CD4-positive, alpha-beta T cell (primary cell): Measurements from ENCODE around the gene AUTS2. TPM values are rescaled to one million over a fixed set of nuclear protein-coding genes. Genes with fewer than 3 reads are reported as not detected.

ENCODE experiments used
- ATAC-seq: fragments of 200-7000 bp; cut with Tn5 transposase; one replicate; pipeline ENCODE4 v1.10.0; 2022; ENCODE audit warnings: mild to moderate bottlenecking; ENCODE audit not compliant: poor library complexity
- CTCF ChIA-PET: fragments of 350-600 bp; sonication (Branson Sonifier 250); formaldehyde crosslinking; loops from one replicate; lab custom pipeline; 2021; ENCODE audit warnings: antibody characterized with exemption, inconsistent platforms; lab: Charles Lee
- POLR2A ChIA-PET: fragments of 350-600 bp; sonication (Branson Sonifier 250); formaldehyde crosslinking; loops from one replicate; lab custom pipeline; 2021; ENCODE audit warnings: antibody characterized with exemption, inconsistent platforms; lab: Charles Lee
- DNase-seq, 14 experiments: peaks; one replicate each; pipeline ENCODE4 v3.0.0-alpha.2; 2013 to 2020; ENCODE audit warnings: mixed read lengths in 2 of 14
- H3K27ac ChIP-seq, 2 donors: one replicate each; pipeline versions ENCODE4 v1.5.1 to v1.7.0; 2013; ENCODE audit warnings: low read length in 2 of 2, low read depth in 1 of 2, mild to moderate bottlenecking in 1 of 2
- H3K27me3 ChIP-seq, 2 experiments: 1 replicate in 1 of 2; 2 replicates in 1 of 2; pipeline versions ENCODE4 v1.6.1 to v1.7.0; 2013; ENCODE audit warnings: low read length in 2 of 2, control low read depth in 1 of 2, mild to moderate bottlenecking in 1 of 2, moderate library complexity in 1 of 2; ENCODE audit not compliant: insufficient read depth in 2 of 2, control insufficient read depth in 1 of 2
- H3K36me3 ChIP-seq: one replicate; pipeline ENCODE4 v1.6.1; 2013; ENCODE audit warnings: low read length, control low read depth; ENCODE audit not compliant: insufficient read depth
- H3K4me1 ChIP-seq: one replicate; pipeline ENCODE4 v1.6.1; 2013; ENCODE audit warnings: low read length, control low read depth; ENCODE audit not compliant: insufficient read depth
- H3K4me3 ChIP-seq: one replicate; pipeline ENCODE4 v1.5.1; 2013; ENCODE audit warnings: mild to moderate bottlenecking, low read length, moderate library complexity
- H3K9me3 ChIP-seq, 2 experiments: 1 replicate in 1 of 2; 2 replicates in 1 of 2; pipeline versions ENCODE4 v1.6.1 to v1.7.0; 2013; ENCODE audit warnings: low read length in 2 of 2, mild to moderate bottlenecking in 2 of 2, control low read depth in 1 of 2, moderate library complexity in 1 of 2; ENCODE audit not compliant: control insufficient read depth in 1 of 2, insufficient read depth in 1 of 2
- H3K27ac Mint-ChIP-seq: one replicate; pipeline ENCODE4 v1.8.0; 2020; ENCODE audit warnings: mixed read lengths
- H3K27me3 Mint-ChIP-seq: one replicate; pipeline ENCODE4 v1.8.0; 2021; ENCODE audit warnings: mixed read lengths
- H3K36me3 Mint-ChIP-seq: one replicate; pipeline ENCODE4 v1.8.0; 2021; ENCODE audit warnings: low read depth, mixed read lengths
- H3K4me1 Mint-ChIP-seq: one replicate; pipeline ENCODE4 v1.8.0; 2021; ENCODE audit warnings: low read depth, mixed read lengths
- H3K4me3 Mint-ChIP-seq: one replicate; pipeline ENCODE4 v1.8.0; 2020; ENCODE audit warnings: mild to moderate bottlenecking, mixed read lengths
- H3K9me3 Mint-ChIP-seq: one replicate; pipeline ENCODE4 v1.8.0; 2020; ENCODE audit warnings: mixed read lengths
- intact Hi-C, 2 experiments: fragments of 100-400 bp; cut with DNase I in 1 of 2; cut with micrococcal nuclease in 1 of 2; formaldehyde crosslinking; loops; one replicate each; pipeline versions ENCODE4 v1.15.1 to v1.9.0; 2023 to 2025; cut with DNase I, micrococcal nuclease
- total RNA-seq, 174 experiments: library from RNA in 2 of 174; stranded (reverse) in 2 of 174; gene quantifications; one replicate each; pipeline ENCODE4 v1.2.3 and lab custom pipeline; 2021 to 2026
- TF ChIP-seq, protein P1 (sequence below): fragments of 200-600 bp; IDR thresholded peaks from one replicate; pipeline ENCODE4 v1.8.0; 2022; ENCODE audit warnings: antibody characterized with exemption, mild to moderate bottlenecking

The AUTS2 gene
- total RNA-seq, 2 experiments from 2014 or later = 43.6 to 47.6 TPM

DNA sequence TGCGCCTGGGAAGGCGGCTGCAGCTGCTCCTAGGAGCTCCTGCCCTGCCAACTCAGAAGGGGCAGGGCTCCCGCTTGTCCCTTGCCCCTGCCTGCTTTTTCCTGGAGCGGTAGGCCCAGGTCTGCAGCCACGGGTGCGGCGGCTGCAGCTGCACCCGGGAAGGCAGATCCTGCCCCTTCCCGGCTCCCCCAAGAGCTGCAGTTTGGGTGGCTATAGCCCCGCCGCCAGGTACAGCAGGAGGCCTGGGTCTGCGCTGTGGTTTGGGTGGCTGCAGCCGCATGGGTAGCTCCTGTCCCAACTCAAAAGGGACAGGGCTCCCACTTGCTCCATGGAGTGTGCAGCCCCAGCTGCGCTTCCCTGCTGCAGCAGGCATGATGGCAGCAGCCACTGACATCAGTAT is 6.5 kb upstream of the AUTS2 start:
- intact Hi-C loops = no loop called here
- Mint-ChIP-seq H3K36me3 (no peaks in the 10 kb centered on the region), H3K9me3 (no peaks in the 10 kb centered on the region), H3K4me1 (peaks cover 2% of the 10 kb centered on the region), H3K4me3 (no peak overlapping the region), H3K27ac (no peak overlapping the region), H3K27me3 (peaks cover 11% of the 10 kb centered on the region)
- Histone ChIP-seq H3K27me3 (peaks cover 3 to 9% of the 10 kb centered on the region in 2 experiments), H3K4me3 (no peak overlapping the region), H3K27ac (no peak overlapping the region), H3K4me1 (no peaks in the 10 kb centered on the region), H3K36me3 (no peaks in the 10 kb centered on the region), H3K9me3 (peaks cover 0 to 9% of the 10 kb centered on the region in 2 experiments)
- TF ChIP-seq, protein P1, sequence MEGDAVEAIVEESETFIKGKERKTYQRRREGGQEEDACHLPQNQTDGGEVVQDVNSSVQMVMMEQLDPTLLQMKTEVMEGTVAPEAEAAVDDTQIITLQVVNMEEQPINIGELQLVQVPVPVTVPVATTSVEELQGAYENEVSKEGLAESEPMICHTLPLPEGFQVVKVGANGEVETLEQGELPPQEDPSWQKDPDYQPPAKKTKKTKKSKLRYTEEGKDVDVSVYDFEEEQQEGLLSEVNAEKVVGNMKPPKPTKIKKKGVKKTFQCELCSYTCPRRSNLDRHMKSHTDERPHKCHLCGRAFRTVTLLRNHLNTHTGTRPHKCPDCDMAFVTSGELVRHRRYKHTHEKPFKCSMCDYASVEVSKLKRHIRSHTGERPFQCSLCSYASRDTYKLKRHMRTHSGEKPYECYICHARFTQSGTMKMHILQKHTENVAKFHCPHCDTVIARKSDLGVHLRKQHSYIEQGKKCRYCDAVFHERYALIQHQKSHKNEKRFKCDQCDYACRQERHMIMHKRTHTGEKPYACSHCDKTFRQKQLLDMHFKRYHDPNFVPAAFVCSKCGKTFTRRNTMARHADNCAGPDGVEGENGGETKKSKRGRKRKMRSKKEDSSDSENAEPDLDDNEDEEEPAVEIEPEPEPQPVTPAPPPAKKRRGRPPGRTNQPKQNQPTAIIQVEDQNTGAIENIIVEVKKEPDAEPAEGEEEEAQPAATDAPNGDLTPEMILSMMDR = no peak
- DNase-seq (no peak), ATAC-seq (no peak)
- ChIA-PET CTCF (no interaction called here), POLR2A (no interaction called here)

DNA sequence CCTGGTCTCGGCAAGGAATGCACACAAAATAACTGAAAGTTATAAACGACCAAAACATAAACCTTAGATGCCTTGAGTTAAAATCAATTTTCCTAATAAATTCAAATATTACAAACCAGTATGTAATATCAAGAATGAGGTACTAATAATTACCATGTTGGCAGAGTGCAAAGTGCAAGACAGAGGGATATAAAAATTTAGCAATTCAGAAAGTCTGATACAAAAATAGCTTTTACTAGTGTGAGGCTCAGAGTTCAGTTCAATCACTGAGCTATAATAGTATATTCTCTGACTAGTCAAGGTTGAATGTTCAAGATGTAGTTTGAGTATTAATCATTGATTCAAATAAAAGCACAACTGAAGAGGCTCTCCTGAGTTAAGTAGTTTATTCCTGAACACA is 4.8 kb upstream of the AUTS2 start:
- peaks cover 14% of the 10 kb centered on the region for H3K27me3 Mint-ChIP-seq

DNA sequence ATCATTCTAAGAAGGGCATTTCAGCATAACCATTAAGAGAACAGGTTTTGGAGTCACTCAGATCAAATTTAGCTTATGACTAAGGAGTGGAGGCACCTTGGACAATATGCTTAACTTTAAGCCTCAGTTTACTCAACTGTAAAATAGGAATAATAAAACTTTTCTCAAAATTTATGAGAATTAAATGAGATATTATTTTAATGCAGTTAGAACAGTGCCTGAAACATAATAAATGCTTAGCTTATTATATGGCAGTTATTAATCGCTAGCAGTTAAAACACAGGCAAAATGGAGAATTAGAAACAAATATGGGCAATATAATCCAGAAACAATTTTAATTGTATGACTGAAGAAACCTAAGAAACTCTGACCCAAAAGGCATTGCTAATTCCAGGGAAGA is 2.9 kb upstream of the AUTS2 start:
- TF ChIP-seq, protein P1 = no peak
- Mint-ChIP-seq H3K27ac (no peak overlapping the region), H3K4me3 (peak overlapping the region; percentile 44), H3K27me3 (peaks cover 18% of the 10 kb centered on the region), H3K36me3 (no peaks in the 10 kb centered on the region), H3K4me1 (peaks cover 10% of the 10 kb centered on the region), H3K9me3 (no peaks in the 10 kb centered on the region)
- Histone ChIP-seq H3K9me3 (peaks cover 0 to 14% of the 10 kb centered on the region in 2 experiments), H3K4me3 (no peak overlapping the region), H3K27ac (no peak overlapping the region), H3K36me3 (no peaks in the 10 kb centered on the region), H3K27me3 (peaks cover 15 to 19% of the 10 kb centered on the region in 2 experiments), H3K4me1 (peaks cover 25% of the 10 kb centered on the region)
- ATAC-seq = no peak
- POLR2A ChIA-PET = no interaction called here
- DNase-seq = no peak
- CTCF ChIA-PET = no interaction called here
- intact Hi-C loops = no loop called here

More for the DNA sequence above, 4.8 kb upstream of the AUTS2 start:
- Histone ChIP-seq H3K4me3 (no peak overlapping the region), H3K9me3 (peaks cover 0 to 9% of the 10 kb centered on the region in 2 experiments), H3K4me1 (peaks cover 8% of the 10 kb centered on the region), H3K27me3 (peaks cover 3 to 13% of the 10 kb centered on the region in 2 experiments), H3K36me3 (no peaks in the 10 kb centered on the region), H3K27ac (no peak overlapping the region)
- Mint-ChIP-seq H3K4me1 (peaks cover 5% of the 10 kb centered on the region), H3K36me3 (no peaks in the 10 kb centered on the region), H3K9me3 (no peaks in the 10 kb centered on the region), H3K4me3 (no peak overlapping the region), H3K27ac (no peak overlapping the region)
- TF ChIP-seq, protein P1 = no peak
- CTCF ChIA-PET = no interaction called here
- DNase-seq = no peak
- ATAC-seq = no peak
- intact Hi-C loops = no loop called here
- POLR2A ChIA-PET = no interaction called here
